Transverse colon (tissue), 4 donors: ENCODE results near the gene LCLAT1.

Experiments
- CTCF ChIP-seq, 5 experiments: fragments of 200-600 bp in 3 of 5; fragments of 450-650 bp in 2 of 5; sonication (generic) in 3 of 5; IDR thresholded peaks; 1 replicate in 2 of 5; 2 replicates in 3 of 5; pipeline ENCODE4 v1.5.1; 2016 to 2017; ENCODE audit warnings: antibody characterized with exemption in 5 of 5, inconsistent platforms in 3 of 5, mild to moderate bottlenecking in 2 of 5, moderate library complexity in 1 of 5
- EP300 ChIP-seq: sonication (generic); formaldehyde crosslinking; IDR thresholded peaks from one replicate; pipeline ENCODE4 v1.6.1; 2017; ENCODE audit warnings: antibody characterized with exemption, low read depth
- POLR2A ChIP-seq: fragments of 450-650 bp; IDR thresholded peaks from one replicate; pipeline ENCODE4 v1.6.1; 2016; ENCODE audit warnings: antibody characterized with exemption, mild to moderate bottlenecking, moderate library complexity
- POLR2AphosphoS5 ChIP-seq, 3 donors: sonication (generic); formaldehyde crosslinking; IDR thresholded peaks; one replicate each; pipeline ENCODE4 v1.6.1; 2016; ENCODE audit warnings: antibody characterized with exemption in 3 of 3

GRCh38 chr2:30684026-30684425 lies 237.0 kb downstream of the LCLAT1 start:
- TF ChIP-seq POLR2AphosphoS5 (IDR thresholded peaks at IDR 0.05) = no peak
- no peak for TF ChIP-seq CTCF (IDR thresholded peaks at IDR 0.05)
- TF ChIP-seq EP300 = no peak
- TF ChIP-seq POLR2A = no peak
